BJ (cell line): ENCODE data around the gene E2F7. TPM values are rescaled to one million over a fixed set of nuclear protein-coding genes. Genes with fewer than 3 reads are reported as not detected.

Experiments used
- CTCF ChIA-PET: fragments of 350-600 bp; formaldehyde crosslinking; extraction: SDS; loops from one replicate; lab custom pipeline; 2021; ENCODE audit warnings: antibody characterized with exemption, inconsistent platforms; lab: Yijun Ruan, JAX
- POLR2A ChIA-PET: fragments of 300-600 bp; sonication (Branson Sonifier 250); formaldehyde crosslinking; extraction: SDS; loops from one replicate; lab custom pipeline; 2021; ENCODE audit warnings: antibody characterized with exemption; lab: Charles Lee
- DNase-seq: peaks from one replicate; pipeline ENCODE4 v3.0.0-alpha.2; 2011; ENCODE audit warnings: low read depth
- H3K27me3 ChIP-seq: 2 replicates; pipeline ENCODE4 v1.6.0; 2011; ENCODE audit warnings: low read length; ENCODE audit not compliant: control insufficient read depth, insufficient read depth
- H3K36me3 ChIP-seq: 2 replicates; pipeline ENCODE4 v1.5.1; 2011; ENCODE audit warnings: low read length; ENCODE audit not compliant: control insufficient read depth, insufficient read depth
- H3K4me3 ChIP-seq: 2 replicates; pipeline ENCODE4 v1.5.1; 2011; ENCODE audit warnings: low read depth, mild to moderate bottlenecking, control low read depth, low read length
- CTCF ChIP-seq: IDR thresholded peaks from 2 replicates; pipeline ENCODE4 v1.5.1; 2011; ENCODE audit warnings: low read depth, mild to moderate bottlenecking, control low read depth, inconsistent platforms, low read length, moderate library complexity; ENCODE audit not compliant: insufficient read depth
- polyA plus RNA-seq: library from polyadenylated mRNA; depleted of rRNA; stranded (reverse); fragments of >200 nt; gene quantifications from 2 replicates; pipeline ENCODE4 v1.2.3, GENCODE V29; 2011

E2F7 gene
- polyA plus RNA-seq, 1 experiment = 3.6 TPM

GRCh38 chr12:77003246-77003645, 62.1 kb downstream of the E2F7 start:
- no peak overlapping the region for H3K4me3 ChIP-seq
- DNase-seq = no peak
- no peaks in the 10 kb centered on the region; the same call in 1 of the 2 replicates for H3K27me3 ChIP-seq
- no peaks in the 10 kb centered on the region for H3K36me3 ChIP-seq
- POLR2A ChIA-PET = no interaction called here
- CTCF ChIA-PET = no interaction called here
- TF ChIP-seq CTCF = no peak

GRCh38 chr12:77002382-77002781, 63.0 kb downstream of the E2F7 start:
- POLR2A ChIA-PET = no interaction called here
- DNase-seq = no peak
- TF ChIP-seq CTCF = no peak

GRCh38 chr12:77001276-77001675, 64.1 kb downstream of the E2F7 start:
- Histone ChIP-seq H3K27me3 (no peaks in the 10 kb centered on the region; the same call in 1 of the 2 replicates), H3K4me3 (no peak overlapping the region), H3K36me3 (no peaks in the 10 kb centered on the region)
- DNase-seq = no peak
- POLR2A ChIA-PET = no interaction called here
- CTCF ChIA-PET = interaction anchor here (0.7 to 4.0 kb wide), 2 partner anchors 10 to 31 kb away, joined by 3 to 17 read pairs; no protein-coding TSS in a partner anchor
- TF ChIP-seq CTCF = no peak

More at GRCh38 chr12:77002382-77002781, 63.0 kb downstream of the E2F7 start:
- CTCF ChIA-PET = no interaction called here
- Histone ChIP-seq H3K4me3 (no peak overlapping the region), H3K36me3 (no peaks in the 10 kb centered on the region), H3K27me3 (no peaks in the 10 kb centered on the region; the same call in 1 of the 2 replicates)

- CTCF ChIA-PET = interaction anchor here (4.0 kb wide), 1 partner anchor 12 kb away, joined by 17 read pairs; no protein-coding TSS in a partner anchor
- TF ChIP-seq CTCF = no peak
- POLR2A ChIA-PET = no interaction called here
- H3K36me3 ChIP-seq = no peaks in the 10 kb centered on the region
- H3K27me3 ChIP-seq = no peaks in the 10 kb centered on the region; the same call in 1 of the 2 replicates
- no peak overlapping the region for H3K4me3 ChIP-seq
- no peak for DNase-seq
Measured at GRCh38 chr12:76998908-76999556, 66.3 kb downstream of the E2F7 start.

- DNase-seq = no peak
- TF ChIP-seq CTCF = no peak
- H3K36me3 ChIP-seq = no peaks in the 10 kb centered on the region
- POLR2A ChIA-PET = no interaction called here
- CTCF ChIA-PET = interaction anchor here (4.0 kb wide), 1 partner anchor 12 kb away, joined by 17 read pairs; no protein-coding TSS in a partner anchor
- H3K27me3 ChIP-seq = no peaks in the 10 kb centered on the region; the same call in 1 of the 2 replicates
- no peak overlapping the region for H3K4me3 ChIP-seq
Measured at GRCh38 chr12:76998386-76998785, 67.0 kb downstream of the E2F7 start.
